Measurements from ENCODE around the gene AREL1. TPM values are rescaled to one million over a fixed set of nuclear protein-coding genes. Genes with fewer than 3 reads are reported as not detected.

Gene AREL1
- total and polyA plus RNA-seq, 9 donors: 8.2 to 38.1 (median 24.0) TPM

DNA sequence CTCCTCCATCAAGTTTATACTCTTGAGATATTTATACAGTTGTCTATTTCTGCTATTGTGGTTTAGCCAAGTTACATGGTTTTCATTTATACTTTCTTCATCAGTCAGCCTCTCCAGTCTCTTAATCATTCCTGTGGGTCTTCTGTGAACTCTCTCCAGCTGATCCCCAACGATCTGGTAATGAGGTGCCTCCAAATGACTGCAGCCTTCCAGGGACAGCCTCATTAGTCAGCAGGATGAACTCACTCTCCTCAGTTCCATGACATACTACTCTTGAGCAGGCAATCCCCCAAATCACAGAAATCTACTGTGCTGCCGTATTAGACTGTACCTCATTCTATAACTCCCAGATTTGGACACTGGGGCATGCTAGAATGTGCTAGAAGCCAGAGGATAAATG, 15.3 kb downstream of the AREL1 start:
- Histone ChIP-seq H3K27me3 (no peaks in the 10 kb centered on the region), H3K36me3 (no peaks in the 10 kb centered on the region), H3K4me3 (no peak overlapping the region), H3K4me1 (ENCODE audit: insufficient read depth) (peaks cover 7% of the 10 kb centered on the region), H3K9me3 (no peaks in the 10 kb centered on the region), H3K27ac (no peak overlapping the region)
- TF ChIP-seq POLR2A (IDR thresholded peaks at IDR 0.05) (no peak), EP300 (IDR thresholded peaks at IDR 0.05) (no peak)
- TF ChIP-seq, protein P1, sequence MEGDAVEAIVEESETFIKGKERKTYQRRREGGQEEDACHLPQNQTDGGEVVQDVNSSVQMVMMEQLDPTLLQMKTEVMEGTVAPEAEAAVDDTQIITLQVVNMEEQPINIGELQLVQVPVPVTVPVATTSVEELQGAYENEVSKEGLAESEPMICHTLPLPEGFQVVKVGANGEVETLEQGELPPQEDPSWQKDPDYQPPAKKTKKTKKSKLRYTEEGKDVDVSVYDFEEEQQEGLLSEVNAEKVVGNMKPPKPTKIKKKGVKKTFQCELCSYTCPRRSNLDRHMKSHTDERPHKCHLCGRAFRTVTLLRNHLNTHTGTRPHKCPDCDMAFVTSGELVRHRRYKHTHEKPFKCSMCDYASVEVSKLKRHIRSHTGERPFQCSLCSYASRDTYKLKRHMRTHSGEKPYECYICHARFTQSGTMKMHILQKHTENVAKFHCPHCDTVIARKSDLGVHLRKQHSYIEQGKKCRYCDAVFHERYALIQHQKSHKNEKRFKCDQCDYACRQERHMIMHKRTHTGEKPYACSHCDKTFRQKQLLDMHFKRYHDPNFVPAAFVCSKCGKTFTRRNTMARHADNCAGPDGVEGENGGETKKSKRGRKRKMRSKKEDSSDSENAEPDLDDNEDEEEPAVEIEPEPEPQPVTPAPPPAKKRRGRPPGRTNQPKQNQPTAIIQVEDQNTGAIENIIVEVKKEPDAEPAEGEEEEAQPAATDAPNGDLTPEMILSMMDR (IDR thresholded peaks at IDR 0.05): no peak
- intact Hi-C loops (cut with DNase I): loop anchor here in 1 of 4 donors (5.0 kb wide), 1 partner anchor 35 kb away; no protein-coding TSS in a partner anchor
- WGBS, 3 donors: 56 to 66% (median 63%) methylated on average over 2 of the region's 2 CpGs
- no peak for DNase-seq

DNA sequence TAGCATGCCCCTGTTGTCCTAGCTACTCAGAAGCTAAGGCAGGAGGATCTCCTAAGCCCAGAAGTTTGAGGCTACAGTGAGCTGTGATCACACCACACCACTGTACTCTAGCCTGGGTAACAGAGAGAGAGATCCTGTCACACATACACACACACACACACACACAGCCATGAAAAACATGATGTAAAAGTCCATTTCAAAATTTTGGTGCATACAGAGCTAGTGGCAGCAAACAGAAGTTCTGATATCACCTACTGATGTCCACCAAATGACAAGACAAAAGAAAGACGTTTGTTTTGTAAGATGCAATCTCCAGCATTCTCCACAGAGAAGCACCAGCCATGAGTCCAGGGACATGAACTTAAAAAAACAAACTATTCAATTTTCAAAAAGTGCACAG, 15.9 kb downstream of the AREL1 start:
- TF ChIP-seq EP300 (IDR thresholded peaks at IDR 0.05) (no peak), POLR2A (IDR thresholded peaks at IDR 0.05) (no peak)
- TF ChIP-seq, protein P1 (IDR thresholded peaks at IDR 0.05): no peak
- intact Hi-C loops (cut with DNase I): loop anchor here in 1 of 4 donors (5.0 kb wide), 1 partner anchor 35 kb away; no protein-coding TSS in a partner anchor
- H3K4me3 ChIP-seq: no peak overlapping the region
- 69 to 85% (median 76%) methylated on average over 1 of the region's 1 CpG for WGBS, 3 donors
- no peaks in the 10 kb centered on the region for H3K9me3 ChIP-seq
- peaks cover 8% of the 10 kb centered on the region for H3K4me1 ChIP-seq (ENCODE audit: insufficient read depth)
- no peaks in the 10 kb centered on the region for H3K27me3 ChIP-seq
- DNase-seq: no peak
- H3K27ac ChIP-seq: no peak overlapping the region
- H3K36me3 ChIP-seq: no peaks in the 10 kb centered on the region

DNA sequence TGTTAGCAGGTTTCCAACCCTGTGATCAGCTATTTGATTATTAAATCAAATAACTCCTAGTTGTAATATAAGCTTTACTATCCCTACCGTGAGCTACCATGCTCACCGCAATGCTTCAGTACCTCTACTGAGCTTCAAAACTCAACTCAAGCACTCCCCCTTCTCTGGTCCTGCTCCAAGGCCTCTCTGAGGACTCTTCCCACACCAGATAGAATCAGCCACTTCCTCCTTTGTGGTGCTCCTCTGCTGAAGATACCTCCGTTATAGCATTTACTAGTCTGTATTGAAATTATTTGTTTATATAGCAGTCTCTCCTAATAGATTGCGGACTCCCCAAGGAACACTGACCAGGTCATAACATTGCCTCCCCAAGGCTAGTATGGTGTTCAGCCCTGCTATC, 17.5 kb downstream of the AREL1 start:
- no peaks in the 10 kb centered on the region for H3K27me3 ChIP-seq
- 78 to 89% (median 83%) methylated on average over 4 of the region's 4 CpGs for WGBS, 3 donors
- H3K9me3 ChIP-seq: no peaks in the 10 kb centered on the region
- no peak overlapping the region for H3K27ac ChIP-seq
- H3K4me3 ChIP-seq: no peak overlapping the region
- intact Hi-C loops (cut with DNase I): loop anchor here in 1 of 4 donors (5.0 kb wide), 1 partner anchor 33 kb away; no protein-coding TSS in a partner anchor
- no peak for DNase-seq
- H3K4me1 ChIP-seq (ENCODE audit: insufficient read depth): peaks cover 12% of the 10 kb centered on the region
- H3K36me3 ChIP-seq: no peaks in the 10 kb centered on the region
- TF ChIP-seq, protein P1 (IDR thresholded peaks at IDR 0.05): no peak
- TF ChIP-seq EP300 (IDR thresholded peaks at IDR 0.05) (no peak), POLR2A (IDR thresholded peaks at IDR 0.05) (no peak)

DNA sequence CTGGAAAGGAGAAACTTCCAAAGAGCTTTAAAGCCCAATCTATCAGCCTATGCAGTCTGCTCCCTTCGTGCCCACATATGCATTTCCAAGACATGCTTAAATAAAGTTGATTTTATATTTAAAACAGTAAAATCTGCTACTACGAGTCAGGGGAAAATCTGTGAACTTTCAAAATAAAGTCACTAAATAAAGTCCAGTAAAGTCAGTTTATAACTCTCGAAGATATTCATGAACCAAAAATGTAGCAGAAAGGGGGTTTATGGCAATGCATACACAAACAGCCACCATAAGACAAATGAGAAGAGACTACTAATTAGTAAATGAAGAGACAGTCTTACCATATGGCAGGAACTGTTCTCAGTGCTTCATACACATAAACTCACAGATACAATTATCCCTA, 19.7 kb downstream of the AREL1 start:
- no peak overlapping the region for H3K4me3 ChIP-seq
- 89 to 91% (median 91%) methylated on average over 3 of the region's 3 CpGs for WGBS, 3 donors
- H3K27me3 ChIP-seq: no peaks in the 10 kb centered on the region
- H3K4me1 ChIP-seq (ENCODE audit: insufficient read depth): peaks cover 15% of the 10 kb centered on the region
- DNase-seq: no peak
- intact Hi-C loops (cut with DNase I): no loop called here
- no peaks in the 10 kb centered on the region for H3K36me3 ChIP-seq
- peak overlapping the region in 1 of 2 donors; percentile 72 for H3K27ac ChIP-seq
- no peaks in the 10 kb centered on the region for H3K9me3 ChIP-seq
- TF ChIP-seq, protein P1 (IDR thresholded peaks at IDR 0.05): no peak
- TF ChIP-seq POLR2A (IDR thresholded peaks at IDR 0.05): no peak
- no peak for TF ChIP-seq EP300 (IDR thresholded peaks at IDR 0.05)

Measured in ovary (tissue), 9 donors.